Heart right ventricle (tissue), 16 donors: Measurements from ENCODE around the gene CLTA. TPM values are rescaled to one million over a fixed set of nuclear protein-coding genes. Genes with fewer than 3 reads are reported as not detected.
A peak's percentile ranks its signal among the peaks of the same experiment; 100 is the strongest.

Experiments
- ATAC-seq, 8 donors: fragments of 200-7000 bp; cut with Tn5 transposase; one replicate each; pipeline ENCODE4 v1.9.1; 2020; ENCODE audit warnings: mild to moderate bottlenecking in 8 of 8, moderate library complexity in 8 of 8, moderate number of reproducible peaks in 1 of 8
- DNase-seq, 2 donors: peaks; one replicate each; pipeline ENCODE4 v3.0.0-alpha.2; 2020
- H3K27ac ChIP-seq, 10 donors: fragments of 200-600 bp; sonication (generic) in 2 of 10; one replicate each; pipeline versions ENCODE4 v1.5.0 to v1.8.0; 2020 to 2022; ENCODE audit warnings: mild to moderate bottlenecking in 3 of 10
- H3K27me3 ChIP-seq, 7 donors: fragments of 200-600 bp; one replicate each; pipeline ENCODE4 v1.8.0; 2021 to 2022; ENCODE audit warnings: mild to moderate bottlenecking in 2 of 7
- H3K36me3 ChIP-seq, 9 donors: fragments of 200-600 bp; sonication (generic) in 1 of 9; one replicate each; pipeline versions ENCODE4 v1.5.0 to v1.8.0; 2020 to 2022; ENCODE audit warnings: mild to moderate bottlenecking in 2 of 9
- H3K4me1 ChIP-seq, 9 donors: fragments of 200-600 bp; sonication (generic) in 1 of 9; one replicate each; pipeline versions ENCODE4 v1.5.0 to v1.8.0; 2020 to 2022; ENCODE audit warnings: mild to moderate bottlenecking in 4 of 9
- H3K4me3 ChIP-seq, 10 donors: fragments of 200-600 bp; sonication (generic) in 2 of 10; one replicate each; pipeline versions ENCODE4 v1.5.0 to v1.8.0; 2020 to 2022; ENCODE audit warnings: mild to moderate bottlenecking in 7 of 10, moderate library complexity in 2 of 10
- H3K9me3 ChIP-seq, 11 donors: fragments of 200-600 bp in 10 of 11; sonication (generic) in 2 of 11; one replicate each; pipeline versions ENCODE4 v1.5.0 to v1.8.0; 2013 to 2022; ENCODE audit warnings: mild to moderate bottlenecking in 2 of 11, control low read depth in 1 of 11, moderate library complexity in 1 of 11
- CTCF ChIP-seq, 9 donors: fragments of 200-600 bp; sonication (generic) in 2 of 9; IDR thresholded peaks; one replicate each; pipeline versions ENCODE4 v1.5.0 to v1.8.0; 2021 to 2022; ENCODE audit warnings: antibody characterized with exemption in 9 of 9, mild to moderate bottlenecking in 5 of 9, moderate library complexity in 1 of 9
- WGBS, 2 donors: extraction: QIAGEN DNeasy Blood & Tissue Kit; methylation state at CpG; one replicate each; pipeline ENCODE4 v1.1.7; 2013; ENCODE audit warnings: inconsistent platforms in 1 of 2; 5-methylcytosine and 5-hydroxymethylcytosine counted together
- intact Hi-C, 10 donors: fragments of 100-400 bp; cut with DNase I; formaldehyde crosslinking; loops; one replicate each; pipeline versions ENCODE4 v1.11.1 to v1.14.2; 2022
- polyA plus RNA-seq, 2 donors: library from polyadenylated mRNA; stranded (reverse); fragments of 200-250 nt; gene quantifications; one replicate each; pipeline ENCODE4 v1.2.3, GENCODE V29; 2013
- total RNA-seq, 10 donors: library from RNA; stranded (reverse); fragmentation: NEBNext Ultra II Directional in 3 of 10; extraction: Animal tissue kit (Norgen Biotek cat#: 25700) in 3 of 10; gene quantifications; one replicate each; pipeline versions ENCODE4 v1.2.1 to v1.2.4, GENCODE V29; 2021 to 2023
- donor health status: Arrhythmogenic right ventricular cardiomyopathy.
- donor health status: ischemic (EF 13 %, LVEDD 7.1; RV severe dilation, severe dysfunction).
- donor health status: healthy with polysubstance abuse.
- donor health status: DM: no; HTN: yes; CAD: no.
- donor health status: DM: no; HTN: no; CAD: no.
- donor health status: ischemic (EF 25% LVEDD 6.9; RV normal size, moderate dysfunction).
- donor health status: ischemic (EF 25% LVEDD 5.7; RV mildly dilated, moderate dysfunction).
- donor health status: healthy.
- donor health status: DM: yes; HTN: yes; CAD: no.
- donor health status: Ischemic cardiomyopathy.
- donor health status: ischemic (EF 35%, LVEDD 5.7; RV mildly dilated, moderate dysfunction).
- donor health status: nonischemic (EF 11% LVEDD 7.7; RV severe dilation, severe dysfunction).
- donor health status: DM: yes; HTN: yes; CAD: no.
- donor health status: PGD.
- donor health status: ischemic (EF 29% LVEDD 5.4; RV normal size, mild dysfunction).
- donor health status: nonischemic (EF 23%, LVEDD 6.1; RV moderate dilation, normal function).

CLTA gene
- total and polyA plus RNA-seq, 12 donors, result 34.3 to 138 (median 48.8) TPM

GRCh38 chr9:36150574-36151315 is 40.0 kb upstream of the CLTA start:
- 65 to 70% methylated on average over 4 of the region's 4 CpGs for WGBS, 2 donors
- TF ChIP-seq CTCF (IDR thresholded peaks at IDR 0.05), result no peak
- H3K4me3 ChIP-seq, result peak overlapping the region in 1 of 10 donors; percentile 33
- ATAC-seq (no peak), DNase-seq (no peak)
- H3K27ac ChIP-seq, result peak overlapping the region in 8 of 10 donors; percentile 49 to 96 (median 68)
- intact Hi-C loops, result no loop called here
- no peaks in the 10 kb centered on the region for H3K27me3 ChIP-seq
- peaks cover 0 to 23% (median 0%) of the 10 kb centered on the region in 9 donors for H3K36me3 ChIP-seq
- peaks cover 6 to 98% (median 42%) of the 10 kb centered on the region in 9 donors for H3K4me1 ChIP-seq
- peaks cover 0 to 6% (median 0%) of the 10 kb centered on the region in 11 donors for H3K9me3 ChIP-seq

GRCh38 chr9:36151316-36152210 is 39.2 kb upstream of the CLTA start:
- Histone ChIP-seq H3K9me3 (peaks cover 0 to 3% (median 0%) of the 10 kb centered on the region in 11 donors), H3K4me3 (peak overlapping the region in 2 of 10 donors; percentile 11 to 33), H3K4me1 (peaks cover 6 to 92% (median 42%) of the 10 kb centered on the region in 9 donors), H3K27me3 (no peaks in the 10 kb centered on the region), H3K36me3 (peaks cover 0 to 28% (median 4%) of the 10 kb centered on the region in 9 donors), H3K27ac (peak overlapping the region; percentile 6 to 96 (median 62))
- intact Hi-C loops, result no loop called here
- no peak for TF ChIP-seq CTCF (IDR thresholded peaks at IDR 0.05)
- 71 to 87% methylated on average over 14 of the region's 14 CpGs for WGBS, 2 donors
- DNase-seq, result peak; percentile 56 to 58
- ATAC-seq, result peak in 7 of 8 donors; percentile 46 to 64 (median 58)

- intact Hi-C loops, result no loop called here
- ATAC-seq, result no peak
- no peaks in the 10 kb centered on the region for H3K27me3 ChIP-seq
- H3K9me3 ChIP-seq, result peaks cover 0 to 5% (median 0%) of the 10 kb centered on the region in 11 donors
- peak overlapping the region in 6 of 10 donors; percentile 66 to 96 (median 73) for H3K27ac ChIP-seq
- peaks cover 0 to 31% (median 4%) of the 10 kb centered on the region in 9 donors for H3K36me3 ChIP-seq
- no peak overlapping the region for H3K4me3 ChIP-seq
- TF ChIP-seq CTCF (IDR thresholded peaks at IDR 0.05), result no peak
- peaks cover 6 to 83% (median 42%) of the 10 kb centered on the region in 9 donors for H3K4me1 ChIP-seq
- DNase-seq, result no peak
- WGBS, 2 donors, result 92 to 97% methylated on average over 10 of the region's 10 CpGs
Measured at GRCh38 chr9:36152741-36153438, 37.8 kb upstream of the CLTA start.

- intact Hi-C loops, result no loop called here
- H3K9me3 ChIP-seq, result peaks cover 0 to 5% (median 0%) of the 10 kb centered on the region in 11 donors
- peak overlapping the region in 8 of 10 donors; percentile 10 to 96 (median 71) for H3K27ac ChIP-seq
- H3K27me3 ChIP-seq, result no peaks in the 10 kb centered on the region
- H3K4me1 ChIP-seq, result peaks cover 0 to 83% (median 35%) of the 10 kb centered on the region in 9 donors
- H3K4me3 ChIP-seq, result no peak overlapping the region
- WGBS, 2 donors, result 65 to 67% methylated on average over 9 of the region's 9 CpGs
- ATAC-seq (no peak), DNase-seq (no peak)
- H3K36me3 ChIP-seq, result peaks cover 0 to 31% (median 4%) of the 10 kb centered on the region in 9 donors
- no peak for TF ChIP-seq CTCF (IDR thresholded peaks at IDR 0.05)
Measured at GRCh38 chr9:36153746-36154145, 37.0 kb upstream of the CLTA start.
